DND-41 (cell line): ENCODE results near the gene KIRREL2.

ENCODE experiments used
- EZH2 ChIP-seq: IDR thresholded peaks from 3 replicates; pipeline ENCODE4 v1.6.1; 2012; ENCODE audit warnings: borderline replicate concordance, low read depth, mild to moderate bottlenecking, moderate library complexity, low read length, inconsistent platforms; ENCODE audit not compliant: severe bottlenecking
- TF ChIP-seq, protein P1 (sequence below): IDR thresholded peaks from 2 replicates; pipeline ENCODE4 v1.5.1; 2012; ENCODE audit warnings: borderline replicate concordance, low read length, moderate library complexity, mild to moderate bottlenecking; ENCODE audit not compliant: poor library complexity, severe bottlenecking; ENCODE audit errors: extremely low read depth

GRCh38 chr19:35872180-35872579 is 15.5 kb downstream of the KIRREL2 start:
- TF ChIP-seq, protein P1, sequence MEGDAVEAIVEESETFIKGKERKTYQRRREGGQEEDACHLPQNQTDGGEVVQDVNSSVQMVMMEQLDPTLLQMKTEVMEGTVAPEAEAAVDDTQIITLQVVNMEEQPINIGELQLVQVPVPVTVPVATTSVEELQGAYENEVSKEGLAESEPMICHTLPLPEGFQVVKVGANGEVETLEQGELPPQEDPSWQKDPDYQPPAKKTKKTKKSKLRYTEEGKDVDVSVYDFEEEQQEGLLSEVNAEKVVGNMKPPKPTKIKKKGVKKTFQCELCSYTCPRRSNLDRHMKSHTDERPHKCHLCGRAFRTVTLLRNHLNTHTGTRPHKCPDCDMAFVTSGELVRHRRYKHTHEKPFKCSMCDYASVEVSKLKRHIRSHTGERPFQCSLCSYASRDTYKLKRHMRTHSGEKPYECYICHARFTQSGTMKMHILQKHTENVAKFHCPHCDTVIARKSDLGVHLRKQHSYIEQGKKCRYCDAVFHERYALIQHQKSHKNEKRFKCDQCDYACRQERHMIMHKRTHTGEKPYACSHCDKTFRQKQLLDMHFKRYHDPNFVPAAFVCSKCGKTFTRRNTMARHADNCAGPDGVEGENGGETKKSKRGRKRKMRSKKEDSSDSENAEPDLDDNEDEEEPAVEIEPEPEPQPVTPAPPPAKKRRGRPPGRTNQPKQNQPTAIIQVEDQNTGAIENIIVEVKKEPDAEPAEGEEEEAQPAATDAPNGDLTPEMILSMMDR, result no peak
- TF ChIP-seq EZH2, result no peak
